C4-2B (cell line): Measurements from ENCODE around the gene SEC14L6.

ENCODE experiments used
- ZFX ChIP-seq: fragments of 450-650 bp; IDR thresholded peaks from 2 replicates; pipeline ENCODE4 v1.6.1; 2017
- TF ChIP-seq, protein P1 (sequence below): fragments of 450-650 bp; conservative IDR thresholded peaks from 2 replicates; pipeline ENCODE4 v1.5.1; 2017; ENCODE audit warnings: mild to moderate bottlenecking

DNA sequence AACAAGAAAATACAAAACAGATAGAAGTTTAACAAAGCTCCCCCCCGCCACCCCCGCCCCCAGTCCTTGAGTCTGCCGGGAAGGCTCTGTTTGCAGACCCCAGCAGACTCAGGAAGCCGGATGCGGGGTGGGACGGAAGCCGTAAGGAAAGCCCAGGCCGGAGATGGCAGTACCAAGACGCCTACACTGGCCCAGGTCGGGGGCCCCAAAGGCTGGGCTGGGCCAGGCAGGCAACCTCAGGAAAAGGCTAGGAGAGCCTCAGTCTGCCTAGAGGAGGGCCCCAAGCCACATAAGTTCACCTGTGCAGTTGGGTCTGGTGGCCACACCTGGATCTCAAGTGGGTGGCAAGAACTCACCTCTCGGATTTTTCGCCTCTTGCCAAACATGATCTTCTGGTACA is 31.9 kb upstream of the SEC14L6 start:
- TF ChIP-seq, protein P1, sequence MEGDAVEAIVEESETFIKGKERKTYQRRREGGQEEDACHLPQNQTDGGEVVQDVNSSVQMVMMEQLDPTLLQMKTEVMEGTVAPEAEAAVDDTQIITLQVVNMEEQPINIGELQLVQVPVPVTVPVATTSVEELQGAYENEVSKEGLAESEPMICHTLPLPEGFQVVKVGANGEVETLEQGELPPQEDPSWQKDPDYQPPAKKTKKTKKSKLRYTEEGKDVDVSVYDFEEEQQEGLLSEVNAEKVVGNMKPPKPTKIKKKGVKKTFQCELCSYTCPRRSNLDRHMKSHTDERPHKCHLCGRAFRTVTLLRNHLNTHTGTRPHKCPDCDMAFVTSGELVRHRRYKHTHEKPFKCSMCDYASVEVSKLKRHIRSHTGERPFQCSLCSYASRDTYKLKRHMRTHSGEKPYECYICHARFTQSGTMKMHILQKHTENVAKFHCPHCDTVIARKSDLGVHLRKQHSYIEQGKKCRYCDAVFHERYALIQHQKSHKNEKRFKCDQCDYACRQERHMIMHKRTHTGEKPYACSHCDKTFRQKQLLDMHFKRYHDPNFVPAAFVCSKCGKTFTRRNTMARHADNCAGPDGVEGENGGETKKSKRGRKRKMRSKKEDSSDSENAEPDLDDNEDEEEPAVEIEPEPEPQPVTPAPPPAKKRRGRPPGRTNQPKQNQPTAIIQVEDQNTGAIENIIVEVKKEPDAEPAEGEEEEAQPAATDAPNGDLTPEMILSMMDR = no peak
- no peak for TF ChIP-seq ZFX
